ENCODE results near the gene TRABD. TPM values are rescaled to one million over a fixed set of nuclear protein-coding genes. Genes with fewer than 3 reads are reported as not detected.

TRABD gene
- polyA plus RNA-seq, 1 of the 3 experiments (the other 2 are of a cell fraction) = 50.6 TPM

DNA sequence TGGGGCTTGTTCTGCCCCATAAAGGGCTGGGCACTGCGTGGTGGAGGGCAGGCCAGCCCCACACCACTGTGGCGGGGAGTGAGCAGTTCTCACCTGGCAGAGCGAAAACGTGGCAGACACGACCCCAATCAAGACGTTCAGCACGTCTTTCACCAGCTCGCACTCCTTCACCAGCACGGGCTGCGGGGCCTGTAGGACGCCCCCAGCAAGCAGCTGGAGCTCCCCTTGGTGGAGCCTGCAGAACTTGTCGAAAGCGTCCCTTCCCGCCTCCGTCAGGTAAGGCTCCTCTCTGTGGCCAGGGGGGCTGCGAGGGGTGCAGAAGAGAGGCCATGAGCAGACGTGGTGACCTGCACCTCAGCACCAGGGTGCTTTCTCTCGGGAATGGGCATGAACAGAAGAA, 47.5 kb downstream of the TRABD start (continued):
- TF ChIP-seq, protein P1, sequence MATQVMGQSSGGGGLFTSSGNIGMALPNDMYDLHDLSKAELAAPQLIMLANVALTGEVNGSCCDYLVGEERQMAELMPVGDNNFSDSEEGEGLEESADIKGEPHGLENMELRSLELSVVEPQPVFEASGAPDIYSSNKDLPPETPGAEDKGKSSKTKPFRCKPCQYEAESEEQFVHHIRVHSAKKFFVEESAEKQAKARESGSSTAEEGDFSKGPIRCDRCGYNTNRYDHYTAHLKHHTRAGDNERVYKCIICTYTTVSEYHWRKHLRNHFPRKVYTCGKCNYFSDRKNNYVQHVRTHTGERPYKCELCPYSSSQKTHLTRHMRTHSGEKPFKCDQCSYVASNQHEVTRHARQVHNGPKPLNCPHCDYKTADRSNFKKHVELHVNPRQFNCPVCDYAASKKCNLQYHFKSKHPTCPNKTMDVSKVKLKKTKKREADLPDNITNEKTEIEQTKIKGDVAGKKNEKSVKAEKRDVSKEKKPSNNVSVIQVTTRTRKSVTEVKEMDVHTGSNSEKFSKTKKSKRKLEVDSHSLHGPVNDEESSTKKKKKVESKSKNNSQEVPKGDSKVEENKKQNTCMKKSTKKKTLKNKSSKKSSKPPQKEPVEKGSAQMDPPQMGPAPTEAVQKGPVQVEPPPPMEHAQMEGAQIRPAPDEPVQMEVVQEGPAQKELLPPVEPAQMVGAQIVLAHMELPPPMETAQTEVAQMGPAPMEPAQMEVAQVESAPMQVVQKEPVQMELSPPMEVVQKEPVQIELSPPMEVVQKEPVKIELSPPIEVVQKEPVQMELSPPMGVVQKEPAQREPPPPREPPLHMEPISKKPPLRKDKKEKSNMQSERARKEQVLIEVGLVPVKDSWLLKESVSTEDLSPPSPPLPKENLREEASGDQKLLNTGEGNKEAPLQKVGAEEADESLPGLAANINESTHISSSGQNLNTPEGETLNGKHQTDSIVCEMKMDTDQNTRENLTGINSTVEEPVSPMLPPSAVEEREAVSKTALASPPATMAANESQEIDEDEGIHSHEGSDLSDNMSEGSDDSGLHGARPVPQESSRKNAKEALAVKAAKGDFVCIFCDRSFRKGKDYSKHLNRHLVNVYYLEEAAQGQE (IDR thresholded peaks at IDR 0.05; ENCODE audit: low read depth, low read length) = no peak
- TF ChIP-seq GABPA (IDR thresholded peaks at IDR 0.05; ENCODE audit: low read depth) = no peak
- no peak for TF ChIP-seq RAD21 (IDR thresholded peaks at IDR 0.05; ENCODE audit: low read length)
- no peak for TF ChIP-seq MXI1 (IDR thresholded peaks at IDR 0.05; ENCODE audit: low read depth, low read length)
- TF ChIP-seq USF1 (IDR thresholded peaks at IDR 0.05; ENCODE audit: borderline replicate concordance, low read depth) = no peak
- TF ChIP-seq EP300 (IDR thresholded peaks at IDR 0.05; ENCODE audit: borderline replicate concordance in 1 of 2, low read depth in 1 of 2, low read length in 1 of 2) = no peak
- TF ChIP-seq, protein P2, sequence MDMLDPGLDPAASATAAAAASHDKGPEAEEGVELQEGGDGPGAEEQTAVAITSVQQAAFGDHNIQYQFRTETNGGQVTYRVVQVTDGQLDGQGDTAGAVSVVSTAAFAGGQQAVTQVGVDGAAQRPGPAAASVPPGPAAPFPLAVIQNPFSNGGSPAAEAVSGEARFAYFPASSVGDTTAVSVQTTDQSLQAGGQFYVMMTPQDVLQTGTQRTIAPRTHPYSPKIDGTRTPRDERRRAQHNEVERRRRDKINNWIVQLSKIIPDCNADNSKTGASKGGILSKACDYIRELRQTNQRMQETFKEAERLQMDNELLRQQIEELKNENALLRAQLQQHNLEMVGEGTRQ (IDR thresholded peaks at IDR 0.05; ENCODE audit: borderline replicate concordance, low read depth, low read length) = no peak
- no peak for TF ChIP-seq CTCF (IDR thresholded peaks at IDR 0.05)
- TF ChIP-seq IRF3 (IDR thresholded peaks at IDR 0.05; ENCODE audit: low read depth, low read length) = no peak
- no peak for TF ChIP-seq JUND (IDR thresholded peaks at IDR 0.05)

GRCh38 chr22:50236731-50237409, 51.2 kb downstream of the TRABD start:
- TF ChIP-seq FOXJ3 (CRISPR knock-in tag; IDR thresholded peaks at IDR 0.05) (no peak), SMC3 (IDR thresholded peaks at IDR 0.05; ENCODE audit: low read depth, low read length) (peak; percentile 37), RAD21 (IDR thresholded peaks at IDR 0.05; ENCODE audit: low read length) (peak; percentile 45), CTCF (IDR thresholded peaks at IDR 0.05) (peak; percentile 55)
- peaks cover 4 to 11% of the 10 kb centered on the region in 2 experiments for H3K36me3 ChIP-seq (replicated peaks in 1 of 2; ENCODE audit: control insufficient read depth in 1 of 2, insufficient read depth in 2 of 2, low read length in 1 of 2)
- no peaks in the 10 kb centered on the region for H3K9me3 ChIP-seq
- H3K9me2 ChIP-seq = no peaks in the 10 kb centered on the region
- H4K20me1 ChIP-seq (ENCODE audit: insufficient read depth) = peaks cover 46% of the 10 kb centered on the region
- peaks cover 11% of the 10 kb centered on the region for H3F3A ChIP-seq (replicated peaks; ENCODE audit: insufficient read depth)
- DNase-seq = no peak
- peaks cover 74% of the 10 kb centered on the region for H3K79me2 ChIP-seq (ENCODE audit: insufficient read depth)
- H3K4me3 ChIP-seq (ENCODE audit: low read depth in 2 of 2, low read length in 1 of 2) = no peak overlapping the region
- H2AFZ ChIP-seq (ENCODE audit: low read depth) = no peak overlapping the region
- POLR2A ChIA-PET = no interaction called here
- peaks cover 0 to 9% of the 10 kb centered on the region in 2 experiments; a peak in 1 of 4 replicates for H3K4me1 ChIP-seq (ENCODE audit: control insufficient read depth in 1 of 2, insufficient read depth in 2 of 2, low read depth in 1 of 2, low read length in 1 of 2)
- no peak overlapping the region for H3K9ac ChIP-seq
- no peak overlapping the region for H3K27ac ChIP-seq (ENCODE audit: low read depth in 2 of 2, low read length in 1 of 2)
- 69% methylated on average over 5 of the region's 11 CpGs for WGBS (ENCODE audit: low lambda C conversion rate)
- CTCF ChIA-PET = interaction anchor here (0.6 to 3.5 kb wide), 23 partner anchors 9 to 468 kb away, joined by 3 to 19 read pairs (median 4); partner anchors contain the start of genes HDAC10 and SCO2
- no peak overlapping the region for H3K4me2 ChIP-seq
- no peaks in the 10 kb centered on the region for H3K27me3 ChIP-seq (ENCODE audit: insufficient read depth)

All from SK-N-SH (cell line).